ENCODE measurements around the gene ADAM10.

Gene ADAM10

DNA sequence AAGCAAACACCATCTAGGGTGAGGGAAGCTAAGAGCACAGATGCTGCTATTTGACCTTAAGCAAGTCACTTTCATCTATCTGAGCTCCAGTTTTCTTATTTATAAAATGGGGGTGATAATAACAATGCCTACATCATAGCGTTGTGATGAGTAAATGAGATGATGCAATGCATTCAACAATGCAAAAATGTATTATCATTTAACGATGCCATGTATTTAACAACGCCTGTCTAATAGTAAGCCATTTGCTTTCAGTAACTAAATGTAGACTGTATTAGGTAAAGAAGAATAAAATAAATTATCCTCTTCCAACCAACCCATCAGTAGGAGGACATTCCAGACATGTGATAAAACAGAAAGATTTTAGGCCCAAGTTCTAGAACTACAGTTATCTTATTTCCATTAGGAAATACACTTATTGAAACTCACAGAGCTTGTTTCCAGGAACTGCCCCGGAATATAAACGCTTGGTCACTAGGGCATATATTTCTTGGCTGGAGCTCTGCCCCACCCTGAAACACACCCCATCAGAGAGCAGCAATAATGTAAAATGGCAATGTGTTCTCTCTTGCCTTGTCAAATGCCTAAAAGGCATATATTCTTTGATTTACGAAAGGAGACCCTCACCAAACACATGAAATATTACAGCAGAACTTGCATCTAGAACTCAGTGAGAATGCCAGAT is 189.5 kb downstream of the ADAM10 start:
- ChIA-PET POLR2A (ENCODE audit: low non-redundant PET) (no interaction called here), CTCF (interaction anchor here (1.0 to 1.2 kb wide), 2 partner anchors 15 to 26 kb away, joined by 3 read pairs; no protein-coding TSS in a partner anchor)
- DNase-seq (ENCODE audit: low spot score): no peak
- TF ChIP-seq, protein P1, sequence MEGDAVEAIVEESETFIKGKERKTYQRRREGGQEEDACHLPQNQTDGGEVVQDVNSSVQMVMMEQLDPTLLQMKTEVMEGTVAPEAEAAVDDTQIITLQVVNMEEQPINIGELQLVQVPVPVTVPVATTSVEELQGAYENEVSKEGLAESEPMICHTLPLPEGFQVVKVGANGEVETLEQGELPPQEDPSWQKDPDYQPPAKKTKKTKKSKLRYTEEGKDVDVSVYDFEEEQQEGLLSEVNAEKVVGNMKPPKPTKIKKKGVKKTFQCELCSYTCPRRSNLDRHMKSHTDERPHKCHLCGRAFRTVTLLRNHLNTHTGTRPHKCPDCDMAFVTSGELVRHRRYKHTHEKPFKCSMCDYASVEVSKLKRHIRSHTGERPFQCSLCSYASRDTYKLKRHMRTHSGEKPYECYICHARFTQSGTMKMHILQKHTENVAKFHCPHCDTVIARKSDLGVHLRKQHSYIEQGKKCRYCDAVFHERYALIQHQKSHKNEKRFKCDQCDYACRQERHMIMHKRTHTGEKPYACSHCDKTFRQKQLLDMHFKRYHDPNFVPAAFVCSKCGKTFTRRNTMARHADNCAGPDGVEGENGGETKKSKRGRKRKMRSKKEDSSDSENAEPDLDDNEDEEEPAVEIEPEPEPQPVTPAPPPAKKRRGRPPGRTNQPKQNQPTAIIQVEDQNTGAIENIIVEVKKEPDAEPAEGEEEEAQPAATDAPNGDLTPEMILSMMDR (conservative IDR thresholded peaks at IDR 0.05; ENCODE audit: low read depth): no peak
- H3K27ac ChIP-seq: no peak overlapping the region

DNA sequence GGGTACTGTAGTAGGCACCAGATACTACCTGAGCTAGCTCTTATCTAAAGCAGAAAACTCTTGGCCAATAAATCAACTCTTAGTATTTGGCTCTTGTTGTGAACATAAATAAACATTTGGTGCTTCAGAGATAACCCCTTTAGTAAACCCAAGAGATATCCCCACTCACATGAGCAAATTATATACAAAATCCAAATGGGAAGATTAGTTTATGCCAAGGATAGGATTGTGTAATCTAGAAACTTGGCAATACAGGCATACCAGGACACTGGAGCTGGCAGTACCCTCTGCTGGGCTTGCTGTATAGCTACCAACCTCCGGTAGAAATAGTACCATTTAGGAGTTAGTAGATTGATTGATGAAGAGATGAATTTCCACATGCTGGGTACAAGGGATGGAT is 190.7 kb downstream of the ADAM10 start:
- no peak for DNase-seq (ENCODE audit: low spot score)
- no peak overlapping the region for H3K27ac ChIP-seq
- CTCF ChIA-PET: interaction anchor here (0.6 kb wide), 1 partner anchor 82 kb away, joined by 3 read pairs; no protein-coding TSS in a partner anchor
- TF ChIP-seq, protein P1 (conservative IDR thresholded peaks at IDR 0.05; ENCODE audit: low read depth): no peak
- POLR2A ChIA-PET (ENCODE audit: low non-redundant PET): no interaction called here

DNA sequence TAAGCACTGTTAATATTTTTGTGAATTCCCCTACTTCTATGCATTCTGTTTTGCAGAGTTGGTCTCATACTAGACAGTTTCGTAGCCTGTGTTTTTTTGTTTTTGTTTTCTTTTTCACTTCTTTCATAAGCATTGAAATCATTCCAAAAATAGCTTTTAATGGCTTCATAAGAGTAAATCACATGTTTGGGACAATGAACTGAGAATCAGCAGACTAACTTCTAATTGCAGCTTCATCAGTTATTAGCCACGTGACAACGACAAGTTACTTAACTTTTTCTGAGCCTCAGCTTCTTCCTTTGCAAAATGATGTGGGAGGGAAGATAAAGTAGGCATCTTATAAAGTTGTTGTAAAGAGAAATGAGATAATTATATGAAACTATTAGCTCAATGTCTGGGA is 193.0 kb downstream of the ADAM10 start:
- CTCF ChIA-PET: interaction anchor here (1.0 kb wide), 1 partner anchor 22 kb away, joined by 3 read pairs; no protein-coding TSS in a partner anchor
- DNase-seq (ENCODE audit: low spot score): no peak
- POLR2A ChIA-PET (ENCODE audit: low non-redundant PET): no interaction called here
- no peak overlapping the region for H3K27ac ChIP-seq
- TF ChIP-seq, protein P1 (conservative IDR thresholded peaks at IDR 0.05; ENCODE audit: low read depth): no peak

DNA sequence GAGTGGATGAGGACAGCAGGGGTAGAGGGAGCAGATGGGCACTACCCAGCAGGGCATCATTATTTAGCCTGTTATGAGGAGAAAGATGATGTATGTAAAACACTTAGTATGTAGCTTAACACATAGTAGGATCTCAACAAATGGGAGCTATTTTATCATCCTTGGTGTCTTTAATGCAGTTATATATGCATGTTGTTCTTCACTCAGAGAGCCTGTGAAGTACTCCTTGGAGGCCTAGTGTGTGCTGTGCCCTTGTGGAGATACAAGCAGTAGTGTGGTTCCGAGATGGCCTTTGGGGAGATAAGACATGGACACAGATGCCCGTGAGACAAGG is 193.5 kb downstream of the ADAM10 start:
- TF ChIP-seq, protein P1 (conservative IDR thresholded peaks at IDR 0.05; ENCODE audit: low read depth): no peak
- DNase-seq (ENCODE audit: low spot score): no peak
- POLR2A ChIA-PET (ENCODE audit: low non-redundant PET): no interaction called here
- CTCF ChIA-PET: interaction anchor here (1.0 kb wide), 1 partner anchor 21 kb away, joined by 3 read pairs; no protein-coding TSS in a partner anchor
- no peak overlapping the region for H3K27ac ChIP-seq

GRCh38 chr15:58555162-58556027 is 194.1 kb downstream of the ADAM10 start:
- H3K27ac ChIP-seq: no peak overlapping the region
- ChIA-PET CTCF (interaction anchor here (1.0 kb wide), 1 partner anchor 20 kb away, joined by 3 read pairs; no protein-coding TSS in a partner anchor), POLR2A (ENCODE audit: low non-redundant PET) (no interaction called here)
- TF ChIP-seq, protein P1 (conservative IDR thresholded peaks at IDR 0.05; ENCODE audit: low read depth): no peak
- no peak for DNase-seq (ENCODE audit: low spot score)

GRCh38 chr15:58554758-58555157 is 194.7 kb downstream of the ADAM10 start:
- H3K27ac ChIP-seq: no peak overlapping the region
- POLR2A ChIA-PET (ENCODE audit: low non-redundant PET): no interaction called here
- TF ChIP-seq, protein P1 (conservative IDR thresholded peaks at IDR 0.05; ENCODE audit: low read depth): no peak
- no peak for DNase-seq (ENCODE audit: low spot score)
- CTCF ChIA-PET: no interaction called here

Measured in RWPE1 (cell line).